Ovary (tissue), 3 donors: ENCODE data around the gene SEMA3B.

Source experiments
- EP300 ChIP-seq: sonication (generic); formaldehyde crosslinking; IDR thresholded peaks from one replicate; pipeline ENCODE4 v1.6.1; 2017; ENCODE audit warnings: antibody characterized with exemption
- POLR2A ChIP-seq: fragments of 450-650 bp; IDR thresholded peaks from one replicate; pipeline ENCODE4 v1.6.1; 2017; ENCODE audit warnings: antibody characterized with exemption, mild to moderate bottlenecking, moderate library complexity
- TF ChIP-seq, protein P1 (sequence below), 3 donors: fragments of 450-650 bp in 2 of 3; fragments of 200-600 bp in 1 of 3; IDR thresholded peaks; one replicate each; pipeline versions ENCODE4 v1.5.1 to v1.8.0; 2016 to 2022; ENCODE audit warnings: antibody characterized with exemption in 3 of 3, mild to moderate bottlenecking in 1 of 3
- donor health status: DM: no; HTN: no; CAD: no.

DNA sequence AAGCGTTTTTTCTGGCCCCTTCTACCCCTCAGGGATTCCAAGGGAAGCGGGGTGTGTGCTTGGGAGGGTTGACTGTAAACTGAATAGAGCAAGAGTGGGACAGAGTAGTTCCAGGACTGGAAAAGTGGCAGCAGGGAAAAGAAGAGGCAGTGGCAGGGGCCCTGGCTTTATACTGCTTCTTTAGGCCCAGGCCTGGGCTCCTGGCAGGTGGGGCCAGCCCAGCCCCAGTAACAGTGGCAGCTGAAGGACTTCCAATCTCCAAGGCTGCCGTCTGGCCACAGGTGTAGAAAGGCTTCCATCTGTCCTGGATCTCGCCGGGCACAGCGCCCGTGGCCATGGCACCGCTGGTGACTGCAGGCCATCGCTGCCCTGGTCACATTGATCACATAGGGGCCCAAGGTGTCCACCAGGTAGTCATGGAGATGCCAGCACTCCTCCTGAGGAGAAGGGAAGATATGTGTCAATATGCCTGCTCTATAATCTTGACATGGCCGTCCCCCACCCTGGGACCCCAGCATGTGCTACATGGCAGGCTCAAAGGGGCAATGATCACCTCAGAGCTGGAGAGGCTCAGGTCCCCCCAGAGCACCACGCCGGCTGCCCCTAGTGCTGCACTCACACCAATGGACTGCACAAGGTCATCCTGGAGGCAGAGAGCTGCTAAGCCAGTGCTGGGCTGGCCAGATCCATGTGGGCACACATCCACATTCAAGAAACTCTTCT is 24.3 kb downstream of the SEMA3B start:
- TF ChIP-seq, protein P1, sequence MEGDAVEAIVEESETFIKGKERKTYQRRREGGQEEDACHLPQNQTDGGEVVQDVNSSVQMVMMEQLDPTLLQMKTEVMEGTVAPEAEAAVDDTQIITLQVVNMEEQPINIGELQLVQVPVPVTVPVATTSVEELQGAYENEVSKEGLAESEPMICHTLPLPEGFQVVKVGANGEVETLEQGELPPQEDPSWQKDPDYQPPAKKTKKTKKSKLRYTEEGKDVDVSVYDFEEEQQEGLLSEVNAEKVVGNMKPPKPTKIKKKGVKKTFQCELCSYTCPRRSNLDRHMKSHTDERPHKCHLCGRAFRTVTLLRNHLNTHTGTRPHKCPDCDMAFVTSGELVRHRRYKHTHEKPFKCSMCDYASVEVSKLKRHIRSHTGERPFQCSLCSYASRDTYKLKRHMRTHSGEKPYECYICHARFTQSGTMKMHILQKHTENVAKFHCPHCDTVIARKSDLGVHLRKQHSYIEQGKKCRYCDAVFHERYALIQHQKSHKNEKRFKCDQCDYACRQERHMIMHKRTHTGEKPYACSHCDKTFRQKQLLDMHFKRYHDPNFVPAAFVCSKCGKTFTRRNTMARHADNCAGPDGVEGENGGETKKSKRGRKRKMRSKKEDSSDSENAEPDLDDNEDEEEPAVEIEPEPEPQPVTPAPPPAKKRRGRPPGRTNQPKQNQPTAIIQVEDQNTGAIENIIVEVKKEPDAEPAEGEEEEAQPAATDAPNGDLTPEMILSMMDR (IDR thresholded peaks at IDR 0.05), result no peak
- TF ChIP-seq POLR2A, result no peak
- no peak for TF ChIP-seq EP300
